Activated T-cell treated with anti-CD3 and anti-CD28 coated beads, Interleukin-2, amount 50 U/mL, for 4 hours (primary cell): ENCODE results near the gene SLC25A13. TPM values are rescaled to one million over a fixed set of nuclear protein-coding genes. Genes with fewer than 3 reads are reported as not detected.
"Not testable (repeated sequence)": the region's sequence is repeated elsewhere in the genome, so short reads cannot be mapped to it uniquely, and the experiment has no call there.

Experiments used
- ATAC-seq, 2 donors: fragments of 200-7000 bp; cut with Tn5 transposase; one replicate each; pipeline ENCODE4 v1.10.0; 2021
- DNase-seq: peaks from one replicate; pipeline ENCODE4 v3.0.0-alpha.2; 2020
- H3K27me3 Mint-ChIP-seq: one replicate; pipeline ENCODE4 v1.8.0; 2021; ENCODE audit warnings: low read depth, mixed read lengths
- H3K36me3 Mint-ChIP-seq: one replicate; pipeline ENCODE4 v1.8.0; 2022; ENCODE audit warnings: mixed read lengths; ENCODE audit not compliant: insufficient read depth
- H3K4me1 Mint-ChIP-seq: one replicate; pipeline ENCODE4 v1.8.0; 2021; ENCODE audit warnings: low read depth, mixed read lengths
- H3K4me3 Mint-ChIP-seq: one replicate; pipeline ENCODE4 v1.8.0; 2021; ENCODE audit warnings: mild to moderate bottlenecking, moderate library complexity, mixed read lengths
- H3K9me3 Mint-ChIP-seq: one replicate; pipeline ENCODE4 v1.8.0; 2021; ENCODE audit warnings: mixed read lengths
- total RNA-seq, 3 donors: library from RNA; stranded (reverse); gene quantifications; one replicate each; pipeline ENCODE4 v1.2.1, GENCODE V29; 2021

Gene SLC25A13
- total RNA-seq, 3 donors from 2014 or later = 18.0 to 19.0 (median 18.3) TPM

- peaks cover 31% of the 10 kb centered on the region for H3K36me3 Mint-ChIP-seq
- DNase-seq = no peak
- H3K4me3 Mint-ChIP-seq = no peak overlapping the region
- no peaks in the 10 kb centered on the region for H3K27me3 Mint-ChIP-seq
- no peak for ATAC-seq
- no peaks in the 10 kb centered on the region for H3K9me3 Mint-ChIP-seq
- no peaks in the 10 kb centered on the region for H3K4me1 Mint-ChIP-seq
Measured at GRCh38 chr7:96179837-96180236, 142.1 kb downstream of the SLC25A13 start.

GRCh38 chr7:96179341-96179740 is 142.6 kb downstream of the SLC25A13 start:
- ATAC-seq = no peak
- no peaks in the 10 kb centered on the region for H3K4me1 Mint-ChIP-seq
- H3K9me3 Mint-ChIP-seq = no peaks in the 10 kb centered on the region
- no peaks in the 10 kb centered on the region for H3K27me3 Mint-ChIP-seq
- no peak overlapping the region for H3K4me3 Mint-ChIP-seq
- peaks cover 30% of the 10 kb centered on the region for H3K36me3 Mint-ChIP-seq
- no peak for DNase-seq

- Mint-ChIP-seq H3K4me1 (no peaks in the 10 kb centered on the region), H3K4me3 (no peak overlapping the region)
- DNase-seq = no peak
Measured at GRCh38 chr7:96178581-96178980, 143.3 kb downstream of the SLC25A13 start.

GRCh38 chr7:96177353-96177752 is 144.5 kb downstream of the SLC25A13 start:
- Mint-ChIP-seq H3K36me3 (peaks cover 13% of the 10 kb centered on the region), H3K27me3 (no peaks in the 10 kb centered on the region), H3K4me1 (no peaks in the 10 kb centered on the region), H3K9me3 (no peaks in the 10 kb centered on the region), H3K4me3 (no peak overlapping the region)
- DNase-seq = no peak
- no peak for ATAC-seq

More at GRCh38 chr7:96178581-96178980, 143.3 kb downstream of the SLC25A13 start:
- Mint-ChIP-seq H3K27me3 (no peaks in the 10 kb centered on the region), H3K36me3 (peaks cover 24% of the 10 kb centered on the region), H3K9me3 (no peaks in the 10 kb centered on the region)
- no peak for ATAC-seq

GRCh38 chr7:96174812-96175211 is 147.1 kb downstream of the SLC25A13 start:
- H3K4me3 Mint-ChIP-seq = no peak overlapping the region
- H3K27me3 Mint-ChIP-seq = no peaks in the 10 kb centered on the region

GRCh38 chr7:96173781-96174180 is 148.1 kb downstream of the SLC25A13 start:
- Mint-ChIP-seq H3K27me3 (no peaks in the 10 kb centered on the region), H3K9me3 (no peaks in the 10 kb centered on the region), H3K4me1 (no peaks in the 10 kb centered on the region), H3K36me3 (peaks cover 15% of the 10 kb centered on the region), H3K4me3 (no peak overlapping the region)
- DNase-seq (no peak), ATAC-seq (no peak)

More at GRCh38 chr7:96174812-96175211, 147.1 kb downstream of the SLC25A13 start:
- Mint-ChIP-seq H3K36me3 (peaks cover 10% of the 10 kb centered on the region), H3K4me1 (no peaks in the 10 kb centered on the region), H3K9me3 (no peaks in the 10 kb centered on the region)
- ATAC-seq = no peak
- DNase-seq = no peak

- Mint-ChIP-seq H3K36me3 (peaks cover 25% of the 10 kb centered on the region), H3K9me3 (no peaks in the 10 kb centered on the region), H3K4me3 (no peak overlapping the region), H3K4me1 (no peaks in the 10 kb centered on the region), H3K27me3 (no peaks in the 10 kb centered on the region)
- no peak for DNase-seq
- no peak for ATAC-seq
Measured at GRCh38 chr7:96169439-96169838, 152.5 kb downstream of the SLC25A13 start.

GRCh38 chr7:96167424-96167823 is 154.5 kb downstream of the SLC25A13 start:
- ATAC-seq = no peak
- Mint-ChIP-seq H3K4me1 (no peaks in the 10 kb centered on the region), H3K4me3 (no peak overlapping the region), H3K36me3 (peaks cover 35% of the 10 kb centered on the region), H3K27me3 (no peaks in the 10 kb centered on the region), H3K9me3 (no peaks in the 10 kb centered on the region)
- no peak for DNase-seq

GRCh38 chr7:96161897-96162296 is 160.0 kb downstream of the SLC25A13 start:
- Mint-ChIP-seq H3K4me1 (no peaks in the 10 kb centered on the region), H3K27me3 (no peaks in the 10 kb centered on the region), H3K9me3 (no peaks in the 10 kb centered on the region), H3K36me3 (peaks cover 43% of the 10 kb centered on the region), H3K4me3 (no peak overlapping the region)
- no peak for DNase-seq
- no peak for ATAC-seq

- ATAC-seq (no peak), DNase-seq (no peak)
- Mint-ChIP-seq H3K27me3 (no peaks in the 10 kb centered on the region), H3K9me3 (no peaks in the 10 kb centered on the region), H3K4me3 (no peak overlapping the region), H3K4me1 (no peaks in the 10 kb centered on the region), H3K36me3 (peaks cover 39% of the 10 kb centered on the region)
Measured at GRCh38 chr7:96157856-96158255, 164.0 kb downstream of the SLC25A13 start.

- not testable (repeated sequence) for H3K9me3 Mint-ChIP-seq, ATAC-seq
- H3K36me3 Mint-ChIP-seq = peaks cover 44% of the 10 kb centered on the region
Measured at GRCh38 chr7:96154506-96154905, 167.4 kb downstream of the SLC25A13 start.

GRCh38 chr7:96152706-96153105 is 169.2 kb downstream of the SLC25A13 start:
- no peak for ATAC-seq
- Mint-ChIP-seq H3K4me1 (no peaks in the 10 kb centered on the region), H3K4me3 (no peak overlapping the region), H3K9me3 (no peaks in the 10 kb centered on the region), H3K27me3 (no peaks in the 10 kb centered on the region), H3K36me3 (peaks cover 48% of the 10 kb centered on the region)
- DNase-seq = no peak

More at GRCh38 chr7:96154506-96154905, 167.4 kb downstream of the SLC25A13 start:
- H3K4me3 Mint-ChIP-seq, H3K27me3 Mint-ChIP-seq, DNase-seq, H3K4me1 Mint-ChIP-seq: not testable (repeated sequence)

- DNase-seq (no peak), ATAC-seq (no peak)
- Mint-ChIP-seq H3K27me3 (no peaks in the 10 kb centered on the region), H3K4me1 (no peaks in the 10 kb centered on the region), H3K9me3 (no peaks in the 10 kb centered on the region), H3K36me3 (peaks cover 44% of the 10 kb centered on the region), H3K4me3 (no peak overlapping the region)
Measured at GRCh38 chr7:96151889-96152288, 170.0 kb downstream of the SLC25A13 start.

- Mint-ChIP-seq H3K9me3 (no peaks in the 10 kb centered on the region), H3K4me3 (no peak overlapping the region), H3K27me3 (no peaks in the 10 kb centered on the region), H3K36me3 (peaks cover 46% of the 10 kb centered on the region), H3K4me1 (no peaks in the 10 kb centered on the region)
- no peak for DNase-seq
- no peak for ATAC-seq
Measured at GRCh38 chr7:96144260-96144526, 177.7 kb downstream of the SLC25A13 start.

GRCh38 chr7:96143495-96144259 is 178.2 kb downstream of the SLC25A13 start:
- H3K27me3 Mint-ChIP-seq = no peaks in the 10 kb centered on the region
- ATAC-seq (no peak), DNase-seq (no peak)
- H3K4me1 Mint-ChIP-seq = no peaks in the 10 kb centered on the region
- H3K36me3 Mint-ChIP-seq = peaks cover 42% of the 10 kb centered on the region
- H3K9me3 Mint-ChIP-seq = no peaks in the 10 kb centered on the region
- H3K4me3 Mint-ChIP-seq = no peak overlapping the region
